ENCODE measurements around the gene RARRES2.

Gene RARRES2

DNA sequence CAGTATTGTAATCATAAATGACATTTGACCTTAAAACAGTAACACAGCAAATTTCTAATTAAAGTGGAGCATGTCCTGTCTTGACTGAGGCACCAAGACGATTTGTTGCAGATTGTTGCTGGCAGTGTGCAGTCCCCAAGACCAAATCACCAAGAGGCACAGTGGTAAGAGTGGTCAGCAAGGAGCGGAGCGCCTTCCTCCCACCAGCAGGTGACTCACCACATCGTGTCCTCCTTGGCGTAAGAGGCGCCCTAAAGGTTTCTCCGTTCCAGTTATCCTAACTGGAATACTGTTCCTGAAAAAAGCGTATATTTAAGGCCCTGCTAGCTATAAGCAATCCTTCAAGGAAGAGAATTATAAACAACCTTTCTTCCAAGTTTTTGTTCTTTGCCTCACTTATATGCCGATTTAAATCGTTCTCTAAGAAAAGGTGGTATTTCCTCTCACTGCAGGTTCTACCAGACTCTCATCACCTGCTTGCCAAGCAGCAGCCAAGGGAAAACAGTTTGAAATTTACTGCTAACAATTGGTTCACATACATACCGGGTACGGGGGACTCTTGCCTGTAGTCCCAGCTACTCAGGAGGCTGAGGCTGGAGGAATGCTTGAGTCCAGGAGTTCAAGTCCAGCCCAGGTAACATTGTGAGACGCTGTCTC, 16.5 kb upstream of the RARRES2 start:
- DNase-seq (ENCODE audit: low spot score), result no peak
- TF ChIP-seq, protein P1, sequence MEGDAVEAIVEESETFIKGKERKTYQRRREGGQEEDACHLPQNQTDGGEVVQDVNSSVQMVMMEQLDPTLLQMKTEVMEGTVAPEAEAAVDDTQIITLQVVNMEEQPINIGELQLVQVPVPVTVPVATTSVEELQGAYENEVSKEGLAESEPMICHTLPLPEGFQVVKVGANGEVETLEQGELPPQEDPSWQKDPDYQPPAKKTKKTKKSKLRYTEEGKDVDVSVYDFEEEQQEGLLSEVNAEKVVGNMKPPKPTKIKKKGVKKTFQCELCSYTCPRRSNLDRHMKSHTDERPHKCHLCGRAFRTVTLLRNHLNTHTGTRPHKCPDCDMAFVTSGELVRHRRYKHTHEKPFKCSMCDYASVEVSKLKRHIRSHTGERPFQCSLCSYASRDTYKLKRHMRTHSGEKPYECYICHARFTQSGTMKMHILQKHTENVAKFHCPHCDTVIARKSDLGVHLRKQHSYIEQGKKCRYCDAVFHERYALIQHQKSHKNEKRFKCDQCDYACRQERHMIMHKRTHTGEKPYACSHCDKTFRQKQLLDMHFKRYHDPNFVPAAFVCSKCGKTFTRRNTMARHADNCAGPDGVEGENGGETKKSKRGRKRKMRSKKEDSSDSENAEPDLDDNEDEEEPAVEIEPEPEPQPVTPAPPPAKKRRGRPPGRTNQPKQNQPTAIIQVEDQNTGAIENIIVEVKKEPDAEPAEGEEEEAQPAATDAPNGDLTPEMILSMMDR (conservative IDR thresholded peaks at IDR 0.05; ENCODE audit: low read depth), result no peak
- no peak overlapping the region for H3K27ac ChIP-seq
- POLR2A ChIA-PET (ENCODE audit: low non-redundant PET), result no interaction called here
- CTCF ChIA-PET, result no interaction called here

DNA sequence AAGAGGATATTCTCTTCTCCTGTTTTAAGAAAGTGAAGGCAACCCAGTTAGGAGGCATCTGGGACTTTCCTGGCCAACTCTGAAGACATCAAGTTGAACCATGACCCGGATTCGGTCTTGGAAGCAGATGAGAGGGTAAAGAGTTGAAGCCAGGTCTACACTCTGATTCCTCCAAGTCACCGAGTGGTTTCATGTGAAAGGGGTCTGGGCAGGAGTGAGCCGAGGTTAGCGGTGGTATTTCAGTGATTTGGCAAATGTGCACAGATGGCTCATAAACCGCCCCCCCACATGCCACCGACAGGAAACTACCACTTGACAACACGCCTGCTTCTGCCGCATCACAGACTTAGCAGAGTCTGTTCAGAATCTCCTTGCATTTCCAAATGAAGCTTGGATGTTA, 15.8 kb upstream of the RARRES2 start:
- DNase-seq (ENCODE audit: low spot score), result no peak
- no peak overlapping the region for H3K27ac ChIP-seq
- ChIA-PET CTCF (no interaction called here), POLR2A (ENCODE audit: low non-redundant PET) (no interaction called here)
- TF ChIP-seq, protein P1 (conservative IDR thresholded peaks at IDR 0.05; ENCODE audit: low read depth), result no peak

DNA sequence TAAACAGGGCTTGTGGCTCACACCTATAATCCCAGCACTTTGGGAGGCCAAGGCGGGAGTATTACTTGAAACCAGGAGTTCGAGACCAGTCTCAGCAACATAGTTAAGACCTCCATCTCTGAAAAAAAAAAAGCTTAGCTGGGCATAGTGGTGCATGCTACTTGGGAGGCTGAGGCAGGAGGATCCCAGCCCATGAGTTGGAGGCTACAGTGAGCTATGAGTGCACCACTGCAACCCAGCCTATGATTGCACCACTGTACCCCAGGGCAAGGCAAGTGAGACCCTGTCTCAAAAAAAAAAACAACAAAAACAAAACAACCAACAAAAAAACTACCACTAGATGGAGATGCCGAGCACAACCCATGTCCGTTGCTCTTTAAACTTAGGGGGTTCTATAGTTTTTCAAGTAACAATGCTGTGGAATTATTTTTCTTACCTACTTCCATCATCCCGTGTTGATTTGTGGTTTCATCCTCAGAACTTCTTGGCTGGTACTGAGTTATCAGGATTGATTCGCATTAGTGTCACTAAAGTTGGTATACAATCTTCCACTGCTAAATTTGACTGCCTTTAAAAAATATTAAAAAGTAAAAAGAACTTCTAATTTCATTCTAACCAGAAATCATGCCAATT, 15.0 kb upstream of the RARRES2 start:
- TF ChIP-seq, protein P1 (conservative IDR thresholded peaks at IDR 0.05; ENCODE audit: low read depth), result peak; percentile 86
- ChIA-PET POLR2A (ENCODE audit: low non-redundant PET) (no interaction called here), CTCF (interaction anchor here (0.5 to 0.7 kb wide), 2 partner anchors 11 to 18 kb away, joined by 3 to 4 read pairs; no protein-coding TSS in a partner anchor)
- DNase-seq (ENCODE audit: low spot score), result no peak
- no peak overlapping the region for H3K27ac ChIP-seq

DNA sequence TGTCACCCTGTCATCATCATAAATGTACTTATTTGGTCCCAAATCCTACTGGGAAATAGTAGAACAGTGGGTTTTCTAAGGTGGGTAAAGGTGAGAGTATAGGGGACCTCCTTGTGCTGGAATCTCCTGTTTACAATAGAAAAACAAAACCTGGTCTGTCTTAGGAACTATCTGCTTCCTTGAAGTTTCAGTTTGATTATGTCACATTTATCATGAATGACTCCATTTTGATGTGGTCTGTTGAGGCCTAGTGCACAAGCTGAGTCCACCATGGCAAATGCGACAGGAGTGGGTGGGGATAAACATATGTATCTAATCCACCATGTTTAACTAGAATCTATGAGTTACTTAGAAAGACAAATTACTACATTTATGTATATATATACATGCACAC, 14.2 kb upstream of the RARRES2 start:
- DNase-seq (ENCODE audit: low spot score), result no peak
- H3K27ac ChIP-seq, result no peak overlapping the region
- ChIA-PET POLR2A (ENCODE audit: low non-redundant PET) (no interaction called here), CTCF (interaction anchor here (0.6 to 0.7 kb wide), 2 partner anchors 19 to 730 kb away, joined by 3 to 4 read pairs; no protein-coding TSS in a partner anchor)
- TF ChIP-seq, protein P1 (conservative IDR thresholded peaks at IDR 0.05; ENCODE audit: low read depth), result no peak

GRCh38 chr7:150351587-150352194, 10.3 kb upstream of the RARRES2 start:
- ChIA-PET CTCF (no interaction called here), POLR2A (ENCODE audit: low non-redundant PET) (no interaction called here)
- no peak for DNase-seq (ENCODE audit: low spot score)
- no peak overlapping the region for H3K27ac ChIP-seq
- TF ChIP-seq, protein P1 (conservative IDR thresholded peaks at IDR 0.05; ENCODE audit: low read depth), result no peak

DNA sequence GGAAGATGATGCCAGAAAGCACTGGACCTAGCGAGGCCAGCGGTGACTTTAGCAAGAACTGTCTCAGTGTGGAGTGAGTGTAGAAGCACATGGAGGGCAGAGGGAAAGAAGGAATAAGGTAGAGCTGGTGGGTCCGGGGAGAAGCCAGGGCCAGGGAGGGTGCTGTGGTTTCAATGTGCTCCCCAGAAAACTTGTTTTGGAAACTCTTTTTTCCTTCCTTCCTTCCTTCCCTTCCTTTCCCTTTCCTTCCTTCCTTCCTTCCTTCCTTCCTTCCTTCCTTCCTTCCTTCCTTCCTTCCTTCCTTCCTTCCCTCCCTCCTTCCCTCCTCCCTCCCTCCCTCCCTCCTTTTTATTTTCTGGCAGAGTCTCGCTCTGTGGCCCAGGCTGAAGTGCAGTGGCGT, 5.5 kb upstream of the RARRES2 start:
- no peak overlapping the region for H3K27ac ChIP-seq
- DNase-seq (ENCODE audit: low spot score), result no peak
- ChIA-PET CTCF (no interaction called here), POLR2A (ENCODE audit: low non-redundant PET) (no interaction called here)
- TF ChIP-seq, protein P1 (conservative IDR thresholded peaks at IDR 0.05; ENCODE audit: low read depth), result no peak

Data from RWPE1 (cell line).